Stomach (tissue), 4 donors: ENCODE results near the gene ENDOG.

Experiments
- EP300 ChIP-seq: sonication (generic); formaldehyde crosslinking; IDR thresholded peaks from one replicate; pipeline ENCODE4 v1.6.1; 2017; ENCODE audit warnings: antibody characterized with exemption
- POLR2A ChIP-seq, 4 donors: fragments of 450-650 bp; IDR thresholded peaks; one replicate each; pipeline ENCODE4 v1.6.1; 2016; ENCODE audit warnings: antibody characterized with exemption in 4 of 4, control low read depth in 2 of 4, mild to moderate bottlenecking in 1 of 4, moderate library complexity in 1 of 4
- POLR2AphosphoS5 ChIP-seq, 3 donors: sonication (generic); formaldehyde crosslinking; IDR thresholded peaks; one replicate each; pipeline ENCODE4 v1.6.1; 2016; ENCODE audit warnings: antibody characterized with exemption in 3 of 3
- TF ChIP-seq, protein P1 (sequence below), 7 experiments: fragments of 450-650 bp in 4 of 7; fragments of 200-600 bp in 3 of 7; sonication (generic) in 3 of 7; IDR thresholded peaks; one replicate each; pipeline ENCODE4 v1.5.1; 2016 to 2019; ENCODE audit warnings: antibody characterized with exemption in 7 of 7, control low read depth in 2 of 7, mild to moderate bottlenecking in 1 of 7

GRCh38 chr9:128870128-128870940, 52.0 kb downstream of the ENDOG start:
- no peak for TF ChIP-seq POLR2AphosphoS5 (IDR thresholded peaks at IDR 0.05)
- TF ChIP-seq, protein P1, sequence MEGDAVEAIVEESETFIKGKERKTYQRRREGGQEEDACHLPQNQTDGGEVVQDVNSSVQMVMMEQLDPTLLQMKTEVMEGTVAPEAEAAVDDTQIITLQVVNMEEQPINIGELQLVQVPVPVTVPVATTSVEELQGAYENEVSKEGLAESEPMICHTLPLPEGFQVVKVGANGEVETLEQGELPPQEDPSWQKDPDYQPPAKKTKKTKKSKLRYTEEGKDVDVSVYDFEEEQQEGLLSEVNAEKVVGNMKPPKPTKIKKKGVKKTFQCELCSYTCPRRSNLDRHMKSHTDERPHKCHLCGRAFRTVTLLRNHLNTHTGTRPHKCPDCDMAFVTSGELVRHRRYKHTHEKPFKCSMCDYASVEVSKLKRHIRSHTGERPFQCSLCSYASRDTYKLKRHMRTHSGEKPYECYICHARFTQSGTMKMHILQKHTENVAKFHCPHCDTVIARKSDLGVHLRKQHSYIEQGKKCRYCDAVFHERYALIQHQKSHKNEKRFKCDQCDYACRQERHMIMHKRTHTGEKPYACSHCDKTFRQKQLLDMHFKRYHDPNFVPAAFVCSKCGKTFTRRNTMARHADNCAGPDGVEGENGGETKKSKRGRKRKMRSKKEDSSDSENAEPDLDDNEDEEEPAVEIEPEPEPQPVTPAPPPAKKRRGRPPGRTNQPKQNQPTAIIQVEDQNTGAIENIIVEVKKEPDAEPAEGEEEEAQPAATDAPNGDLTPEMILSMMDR (IDR thresholded peaks at IDR 0.05), result no peak
- TF ChIP-seq POLR2A (IDR thresholded peaks at IDR 0.05), result no peak
- no peak for TF ChIP-seq EP300
